Tibial artery (tissue), 4 donors: ENCODE results near the gene HNMT.

ENCODE experiments used
- DNase-seq, 2 donors: peaks; one replicate each; pipeline ENCODE4 v3.0.0-alpha.2; 2019
- H3K27ac ChIP-seq, 2 donors: fragments of 200-600 bp; sonication (generic) in 1 of 2; 1 replicate in 1 of 2; 2 replicates in 1 of 2; pipeline ENCODE4 v1.5.1; 2018 to 2019; ENCODE audit warnings: mild to moderate bottlenecking in 1 of 2
- H3K27me3 ChIP-seq, 2 donors: fragments of 200-600 bp; sonication (generic) in 1 of 2; one replicate each; pipeline versions ENCODE4 v1.5.1 to v1.6.0; 2016 to 2019
- H3K36me3 ChIP-seq, 3 donors: fragments of 200-600 bp; sonication (generic) in 2 of 3; one replicate each; pipeline ENCODE4 v1.5.1; 2016 to 2019; ENCODE audit warnings: mild to moderate bottlenecking in 2 of 3
- H3K4me1 ChIP-seq, 4 donors: fragments of 200-600 bp; sonication (generic) in 2 of 4; 1 replicate in 3 of 4; 2 replicates in 1 of 4; pipeline ENCODE4 v1.5.1; 2016 to 2019
- H3K4me3 ChIP-seq, 2 donors: fragments of 200-600 bp; sonication (generic) in 1 of 2; 1 replicate in 1 of 2; 2 replicates in 1 of 2; pipeline ENCODE4 v1.5.1; 2018 to 2019; ENCODE audit warnings: mild to moderate bottlenecking in 2 of 2
- H3K9me3 ChIP-seq, 3 donors: fragments of 200-600 bp; sonication (generic) in 1 of 3; one replicate each; pipeline ENCODE4 v1.5.1; 2016 to 2019
- CTCF ChIP-seq, 2 experiments: fragments of 200-600 bp in 1 of 2; fragments of 450-650 bp in 1 of 2; IDR thresholded peaks; one replicate each; pipeline ENCODE4 v1.5.1; 2017 to 2019; ENCODE audit warnings: antibody characterized with exemption in 2 of 2, mild to moderate bottlenecking in 1 of 2, moderate library complexity in 1 of 2
- intact Hi-C: fragments of 100-400 bp; cut with DNase I; formaldehyde crosslinking; loops from one replicate; pipeline ENCODE4 v1.15.0; 2023; ENCODE audit warnings: low total_unique reads

Gene HNMT

GRCh38 chr2:137937778-137938177 lies 26.5 kb upstream of the HNMT start:
- no peaks in the 10 kb centered on the region for H3K36me3 ChIP-seq
- intact Hi-C loops = no loop called here
- DNase-seq = no peak
- H3K27ac ChIP-seq = no peak overlapping the region
- TF ChIP-seq CTCF (IDR thresholded peaks at IDR 0.05) = no peak
- H3K27me3 ChIP-seq = no peaks in the 10 kb centered on the region
- H3K4me1 ChIP-seq = peaks cover 0 to 15% (median 6%) of the 10 kb centered on the region in 4 donors
- H3K9me3 ChIP-seq = no peaks in the 10 kb centered on the region
- H3K4me3 ChIP-seq = no peak overlapping the region

- Histone ChIP-seq H3K27ac (no peak overlapping the region), H3K9me3 (no peaks in the 10 kb centered on the region), H3K36me3 (no peaks in the 10 kb centered on the region), H3K4me3 (no peak overlapping the region), H3K27me3 (no peaks in the 10 kb centered on the region), H3K4me1 (peaks cover 0 to 15% (median 6%) of the 10 kb centered on the region in 4 donors)
- TF ChIP-seq CTCF (IDR thresholded peaks at IDR 0.05) = no peak
- DNase-seq = no peak
- intact Hi-C loops = no loop called here
Observed at GRCh38 chr2:137938204-137938603, 26.1 kb upstream of the HNMT start.

- intact Hi-C loops = no loop called here
- no peak overlapping the region for H3K4me3 ChIP-seq
Observed at GRCh38 chr2:137939026-137939425, 25.2 kb upstream of the HNMT start.

GRCh38 chr2:137940154-137940553 lies 24.1 kb upstream of the HNMT start:
- intact Hi-C loops = no loop called here
- Histone ChIP-seq H3K27ac (no peak overlapping the region), H3K9me3 (no peaks in the 10 kb centered on the region), H3K4me1 (peaks cover 0 to 15% (median 6%) of the 10 kb centered on the region in 4 donors), H3K27me3 (no peaks in the 10 kb centered on the region), H3K36me3 (no peaks in the 10 kb centered on the region), H3K4me3 (no peak overlapping the region)
- no peak for TF ChIP-seq CTCF (IDR thresholded peaks at IDR 0.05)
- DNase-seq = no peak

More at GRCh38 chr2:137939026-137939425, 25.2 kb upstream of the HNMT start:
- DNase-seq = no peak
- Histone ChIP-seq H3K27ac (no peak overlapping the region), H3K4me1 (peaks cover 0 to 15% (median 6%) of the 10 kb centered on the region in 4 donors), H3K9me3 (no peaks in the 10 kb centered on the region), H3K27me3 (no peaks in the 10 kb centered on the region), H3K36me3 (no peaks in the 10 kb centered on the region)
- TF ChIP-seq CTCF (IDR thresholded peaks at IDR 0.05) = no peak

GRCh38 chr2:137942037-137942832 lies 22.0 kb upstream of the HNMT start:
- TF ChIP-seq CTCF (IDR thresholded peaks at IDR 0.05) = no peak
- H3K4me1 ChIP-seq = peaks cover 0 to 15% (median 6%) of the 10 kb centered on the region in 4 donors
- no peak overlapping the region for H3K4me3 ChIP-seq
- H3K36me3 ChIP-seq = no peaks in the 10 kb centered on the region
- no peaks in the 10 kb centered on the region for H3K27me3 ChIP-seq
- H3K27ac ChIP-seq = no peak overlapping the region
- H3K9me3 ChIP-seq = no peaks in the 10 kb centered on the region
- DNase-seq = no peak
- intact Hi-C loops = no loop called here
